Parathyroid adenoma (tissue), 2 donors: ENCODE measurements around the gene MUC6.

Experiments
- H2AFZ ChIP-seq: fragments of 300-600 bp; sonication (generic); one replicate; pipeline ENCODE4 v1.7.0; 2017; ENCODE audit warnings: antibody characterized with exemption, mild to moderate bottlenecking
- H3K27ac ChIP-seq: fragments of 300-600 bp; sonication (generic); one replicate; pipeline ENCODE4 v1.7.0; 2017
- H3K27me3 ChIP-seq: fragments of 300-600 bp; sonication (generic); one replicate; pipeline ENCODE4 v1.7.0; 2017; ENCODE audit warnings: low read length; ENCODE audit not compliant: control insufficient read depth, insufficient read depth
- H3K36me3 ChIP-seq: fragments of 300-600 bp; sonication (generic); one replicate; pipeline ENCODE4 v1.7.0; 2017; ENCODE audit warnings: low read length; ENCODE audit not compliant: control insufficient read depth, insufficient read depth
- H3K4me1 ChIP-seq: fragments of 300-600 bp; sonication (generic); one replicate; pipeline ENCODE4 v1.7.0; 2017; ENCODE audit warnings: control low read depth
- H3K4me2 ChIP-seq: fragments of 300-600 bp; sonication (generic); one replicate; pipeline ENCODE4 v1.7.0; 2017; ENCODE audit warnings: low read length
- H3K4me3 ChIP-seq: fragments of 300-600 bp; sonication (generic); one replicate; pipeline ENCODE4 v1.7.0; 2017; ENCODE audit warnings: low read depth, low read length
- H3K79me2 ChIP-seq: fragments of 300-600 bp; sonication (generic); one replicate; pipeline ENCODE4 v1.7.0; 2017; ENCODE audit warnings: control low read depth
- H3K9ac ChIP-seq: fragments of 300-600 bp; sonication (generic); one replicate; pipeline ENCODE4 v1.7.0; 2017; ENCODE audit warnings: mild to moderate bottlenecking
- H3K9me3 ChIP-seq: fragments of 300-600 bp; sonication (generic); one replicate; pipeline ENCODE4 v1.7.0; 2017; ENCODE audit warnings: low read length; ENCODE audit not compliant: control insufficient read depth
- TF ChIP-seq, protein P1 (sequence below): fragments of 300-600 bp; sonication (generic); IDR thresholded peaks from one replicate; pipeline ENCODE4 v1.7.0; 2017; ENCODE audit warnings: antibody characterized with exemption, mild to moderate bottlenecking
- donor health status: primary hyperparathyroidism.

The MUC6 gene

DNA sequence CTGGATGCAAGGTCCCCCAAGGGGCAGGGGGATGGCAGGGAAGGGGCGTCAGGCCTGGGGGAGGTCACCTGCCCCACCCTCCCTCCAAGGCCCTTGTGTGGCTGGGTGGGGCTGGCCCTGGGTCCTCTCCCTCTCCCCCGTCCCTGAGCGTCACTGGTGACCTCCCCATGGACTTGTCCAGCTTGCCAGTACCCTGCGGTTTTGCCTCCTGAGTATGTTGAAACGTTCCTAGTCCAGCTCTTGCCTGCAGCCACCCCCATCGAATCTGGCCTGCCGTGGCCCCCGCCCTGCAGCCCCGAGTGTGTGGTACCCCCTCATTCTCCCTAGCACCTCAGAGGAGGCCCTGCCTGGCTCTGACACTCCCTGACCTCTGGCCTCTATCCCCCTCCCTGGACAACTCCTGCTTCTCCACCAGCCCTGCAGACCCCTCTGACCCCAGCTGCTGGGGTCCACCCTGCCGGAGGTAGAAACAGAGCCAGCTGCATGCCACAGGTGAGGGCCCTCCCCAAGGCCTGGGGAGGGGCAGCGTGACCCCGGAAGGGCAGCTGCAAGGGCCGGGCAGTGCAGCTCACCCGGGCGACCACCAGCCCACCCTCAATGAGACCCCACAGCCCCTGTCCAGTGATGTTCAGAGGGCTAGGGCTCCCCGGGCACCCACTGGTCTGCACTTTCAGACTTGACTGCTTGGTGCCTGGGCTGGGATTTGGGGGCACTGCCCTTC is 4.1 kb upstream of the MUC6 start:
- TF ChIP-seq, protein P1, sequence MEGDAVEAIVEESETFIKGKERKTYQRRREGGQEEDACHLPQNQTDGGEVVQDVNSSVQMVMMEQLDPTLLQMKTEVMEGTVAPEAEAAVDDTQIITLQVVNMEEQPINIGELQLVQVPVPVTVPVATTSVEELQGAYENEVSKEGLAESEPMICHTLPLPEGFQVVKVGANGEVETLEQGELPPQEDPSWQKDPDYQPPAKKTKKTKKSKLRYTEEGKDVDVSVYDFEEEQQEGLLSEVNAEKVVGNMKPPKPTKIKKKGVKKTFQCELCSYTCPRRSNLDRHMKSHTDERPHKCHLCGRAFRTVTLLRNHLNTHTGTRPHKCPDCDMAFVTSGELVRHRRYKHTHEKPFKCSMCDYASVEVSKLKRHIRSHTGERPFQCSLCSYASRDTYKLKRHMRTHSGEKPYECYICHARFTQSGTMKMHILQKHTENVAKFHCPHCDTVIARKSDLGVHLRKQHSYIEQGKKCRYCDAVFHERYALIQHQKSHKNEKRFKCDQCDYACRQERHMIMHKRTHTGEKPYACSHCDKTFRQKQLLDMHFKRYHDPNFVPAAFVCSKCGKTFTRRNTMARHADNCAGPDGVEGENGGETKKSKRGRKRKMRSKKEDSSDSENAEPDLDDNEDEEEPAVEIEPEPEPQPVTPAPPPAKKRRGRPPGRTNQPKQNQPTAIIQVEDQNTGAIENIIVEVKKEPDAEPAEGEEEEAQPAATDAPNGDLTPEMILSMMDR: no peak
- Histone ChIP-seq H2AFZ (no peak overlapping the region), H3K9ac (no peak overlapping the region), H3K9me3 (no peaks in the 10 kb centered on the region), H3K27me3 (no peaks in the 10 kb centered on the region), H3K4me2 (no peak overlapping the region), H3K4me3 (no peak overlapping the region), H3K4me1 (no peaks in the 10 kb centered on the region), H3K27ac (no peak overlapping the region), H3K36me3 (no peaks in the 10 kb centered on the region), H3K79me2 (no peaks in the 10 kb centered on the region)

- H3K9me3 ChIP-seq: no peaks in the 10 kb centered on the region
- H3K4me2 ChIP-seq: no peak overlapping the region
- TF ChIP-seq, protein P1: no peak
- no peaks in the 10 kb centered on the region for H3K36me3 ChIP-seq
- H3K79me2 ChIP-seq: no peaks in the 10 kb centered on the region
- no peak overlapping the region for H3K9ac ChIP-seq
- no peak overlapping the region for H3K27ac ChIP-seq
- H3K4me1 ChIP-seq: no peaks in the 10 kb centered on the region
- no peak overlapping the region for H3K4me3 ChIP-seq
- H3K27me3 ChIP-seq: no peaks in the 10 kb centered on the region
- no peak overlapping the region for H2AFZ ChIP-seq
Observed at GRCh38 chr11:1039481-1040427, 3.2 kb upstream of the MUC6 start.

DNA sequence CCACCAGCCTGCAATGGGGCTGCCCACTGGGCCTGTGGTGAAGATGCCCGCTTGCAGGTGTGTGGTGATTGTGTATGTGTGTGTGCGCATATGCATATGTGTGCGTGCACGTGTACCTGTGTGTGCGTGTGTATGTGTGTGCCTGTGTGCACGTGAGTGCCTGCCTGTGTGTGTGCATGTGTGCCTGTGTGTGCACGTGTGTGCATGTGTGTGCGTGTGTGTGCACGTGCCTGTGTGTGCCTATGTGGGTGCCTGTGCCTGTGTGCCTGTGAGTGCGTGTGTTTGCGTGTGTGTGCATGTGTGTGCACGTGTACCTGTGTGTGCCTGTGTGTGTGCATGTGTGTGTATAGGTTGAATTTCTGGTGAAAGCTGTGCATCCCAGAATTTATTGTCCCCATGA is 2.4 kb upstream of the MUC6 start:
- TF ChIP-seq, protein P1: no peak
- Histone ChIP-seq H3K9me3 (no peaks in the 10 kb centered on the region), H3K9ac (no peak overlapping the region), H3K4me2 (no peak overlapping the region), H3K4me1 (no peaks in the 10 kb centered on the region), H3K27me3 (no peaks in the 10 kb centered on the region), H3K4me3 (no peak overlapping the region), H3K36me3 (no peaks in the 10 kb centered on the region), H2AFZ (no peak overlapping the region), H3K79me2 (no peaks in the 10 kb centered on the region), H3K27ac (no peak overlapping the region)

GRCh38 chr11:1038361-1038760 is 1.8 kb upstream of the MUC6 start:
- TF ChIP-seq, protein P1: no peak
- no peaks in the 10 kb centered on the region for H3K4me1 ChIP-seq
- no peak overlapping the region for H2AFZ ChIP-seq
- no peak overlapping the region for H3K9ac ChIP-seq
- H3K4me3 ChIP-seq: no peak overlapping the region
- no peaks in the 10 kb centered on the region for H3K36me3 ChIP-seq
- H3K27ac ChIP-seq: no peak overlapping the region
- H3K27me3 ChIP-seq: no peaks in the 10 kb centered on the region
- no peak overlapping the region for H3K4me2 ChIP-seq
- H3K79me2 ChIP-seq: no peaks in the 10 kb centered on the region
- no peaks in the 10 kb centered on the region for H3K9me3 ChIP-seq
